Anterior cingulate cortex (tissue), 58 donors: ENCODE results near the gene CNGA2.

Experiments used
- DNase-seq, 58 donors: peaks; one replicate each; lab custom pipeline; 2025; lab: John Stamatoyannopoulos, UW

CNGA2 gene

DNA sequence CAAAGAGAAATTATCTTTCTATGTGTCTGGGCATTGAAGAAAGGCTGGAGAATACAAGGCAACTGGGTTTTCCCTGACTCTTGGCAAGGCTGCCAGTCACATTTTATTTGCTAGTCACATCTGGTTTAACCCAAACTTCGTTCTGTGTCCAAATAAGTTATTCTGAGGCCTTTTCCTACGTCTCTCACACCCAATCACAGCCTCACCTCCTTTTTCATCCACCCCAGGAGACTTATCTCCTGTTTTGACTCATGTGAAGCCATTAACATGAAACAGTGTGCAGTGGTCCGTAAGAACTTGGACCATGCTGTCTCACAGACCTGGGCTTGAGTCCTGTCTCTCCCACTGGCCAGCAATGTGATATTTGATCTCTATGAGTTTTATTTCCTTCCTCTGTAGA lies 59.3 kb downstream of the CNGA2 start:
- DNase-seq = no peak
